HCT116 (cell line): Measurements from ENCODE around the gene AKAP11. TPM values are rescaled to one million over a fixed set of nuclear protein-coding genes. Genes with fewer than 3 reads are reported as not detected.

Experiments used
- ATAC-seq: fragments of 200-7000 bp; cut with Tn5 transposase; 2 replicates; pipeline ENCODE4 v1.9.1; 2020; ENCODE audit warnings: mild to moderate bottlenecking, moderate library complexity
- BruUV-seq: library from RNA; stranded (reverse); fragments of 400-500 nt; replicated peaks from 2 replicates; lab custom pipeline; 2021; lab: Mats Ljungman, UMichigan
- CTCF ChIA-PET: fragments of 300-600 bp; sonication (Branson Sonifier 250); formaldehyde crosslinking; loops from one replicate; lab custom pipeline; 2021; ENCODE audit warnings: antibody characterized with exemption; lab: Charles Lee
- POLR2A ChIA-PET: fragments of 300-600, 350-600 bp; sonication (Branson Sonifier 250); formaldehyde crosslinking; loops from one replicate; lab custom pipeline; 2021; ENCODE audit warnings: antibody characterized with exemption; lab: Charles Lee
- RAD21 ChIA-PET, 2 experiments: fragments of 300-600 bp; sonication (Branson Sonifier 250); formaldehyde crosslinking; loops; one replicate each; lab custom pipeline; 2023; ENCODE audit warnings: low total read pairs in 2 of 2; ENCODE audit not compliant: uncharacterized antibody in 2 of 2, unreplicated experiment in 2 of 2, low non-redundant PET in 1 of 2; lab: Charles Lee
- DNase-seq: peaks from one replicate; pipeline ENCODE4 v3.0.0-alpha.2; 2010; ENCODE audit warnings: low read depth, low spot score
- H2AFZ ChIP-seq: fragments of 200-600 bp; shearing (Covaris generic), sonication (generic); 2 replicates; pipeline ENCODE4 v1.6.1; 2017; ENCODE audit warnings: low read depth, mixed run types, mixed read lengths, antibody characterized with exemption, low read length; ENCODE audit not compliant: poor library complexity, severe bottlenecking
- H3K27ac ChIP-seq: 2 replicates; pipeline ENCODE4 v1.5.1; 2012; ENCODE audit warnings: low read depth, low read length
- H3K27me3 ChIP-seq: fragments of 200-600 bp; sonication (generic); 2 replicates; pipeline ENCODE4 v1.6.1; 2016; ENCODE audit warnings: mixed run types, low read length, mixed read lengths; ENCODE audit not compliant: insufficient read depth
- H3K36me3 ChIP-seq, 2 experiments: fragments of 200-500 bp in 1 of 2; fragments of 200-600 bp in 1 of 2; sonication (Bioruptor generic) in 1 of 2; sonication (generic) in 1 of 2; 2 replicates each; pipeline versions ENCODE4 v1.5.1 to v1.6.1; 2014 to 2016; ENCODE audit warnings: low read length in 2 of 2, inconsistent platforms in 1 of 2, mixed read lengths in 1 of 2, mixed run types in 1 of 2; ENCODE audit not compliant: insufficient read depth in 2 of 2, control insufficient read depth in 1 of 2
- H3K4me1 ChIP-seq, 2 experiments: fragments of 200-600 bp in 1 of 2; sonication (generic) in 1 of 2; 2 replicates each; pipeline versions ENCODE4 v1.5.1 to v1.6.1; 2012 to 2017; ENCODE audit warnings: low read length in 2 of 2, inconsistent platforms in 1 of 2, mild to moderate bottlenecking in 1 of 2, mixed read lengths in 1 of 2, mixed run types in 1 of 2, moderate library complexity in 1 of 2; ENCODE audit not compliant: insufficient read depth in 2 of 2, control insufficient read depth in 1 of 2
- H3K4me2 ChIP-seq: fragments of 200-600 bp; sonication (generic); 2 replicates; pipeline ENCODE4 v1.6.1; 2017; ENCODE audit warnings: mixed run types, low read length, mixed read lengths
- H3K4me3 ChIP-seq, 2 experiments: fragments of 200-600 bp in 1 of 2; sonication (generic) in 1 of 2; replicated peaks in 1 of 2; 2 replicates each; pipeline ENCODE4 v1.5.1; 2011 to 2016; ENCODE audit warnings: low read length in 2 of 2, control low read depth in 1 of 2, low read depth in 1 of 2, mild to moderate bottlenecking in 1 of 2, mixed read lengths in 1 of 2, mixed run types in 1 of 2
- H3K79me2 ChIP-seq: fragments of 200-600 bp; sonication (generic); 2 replicates; pipeline ENCODE4 v1.6.1; 2017; ENCODE audit warnings: mild to moderate bottlenecking, mixed run types, low read length, moderate library complexity, mixed read lengths; ENCODE audit not compliant: insufficient read depth
- H3K9ac ChIP-seq: fragments of 200-600 bp; sonication (generic); 2 replicates; pipeline ENCODE4 v1.6.1; 2016; ENCODE audit warnings: low read length, mixed read lengths
- H3K9me2 ChIP-seq: fragments of 200-600 bp; sonication (generic), shearing (Covaris generic); 2 replicates; pipeline ENCODE4 v1.6.1; 2017; ENCODE audit warnings: mixed run types, mild to moderate bottlenecking, moderate library complexity; ENCODE audit not compliant: insufficient read depth
- H3K9me3 ChIP-seq, 2 experiments: fragments of 200-500 bp in 1 of 2; fragments of 200-600 bp in 1 of 2; sonication (Bioruptor generic) in 1 of 2; sonication (generic) in 1 of 2; 2 replicates each; pipeline ENCODE4 v1.6.1; 2014 to 2017; ENCODE audit warnings: low read length in 2 of 2, mixed read lengths in 2 of 2, inconsistent platforms in 1 of 2, low read depth in 1 of 2, mild to moderate bottlenecking in 1 of 2, mixed run types in 1 of 2, moderate library complexity in 1 of 2; ENCODE audit not compliant: control insufficient read depth in 1 of 2, insufficient read depth in 1 of 2
- H4K20me1 ChIP-seq: fragments of 200-600 bp; sonication (generic), shearing (Covaris generic); 2 replicates; pipeline ENCODE4 v1.6.1; 2017; ENCODE audit warnings: mixed run types, mild to moderate bottlenecking, moderate library complexity; ENCODE audit not compliant: insufficient read depth
- ATF3 ChIP-seq: IDR thresholded peaks from 2 replicates; pipeline ENCODE4 v1.6.1; 2012
- EZH2phosphoT487 ChIP-seq: fragments of 200-600 bp; IDR thresholded peaks from 2 replicates; pipeline ENCODE4 v1.6.1; 2018; ENCODE audit warnings: antibody characterized with exemption, borderline replicate concordance
- JUND ChIP-seq: IDR thresholded peaks from 2 replicates; pipeline ENCODE4 v1.6.1; 2012
- SP1 ChIP-seq: IDR thresholded peaks from 2 replicates; pipeline ENCODE4 v1.6.1; 2012; ENCODE audit warnings: low read depth
- YY1 ChIP-seq: IDR thresholded peaks from 2 replicates; pipeline ENCODE4 v1.6.1; 2011; ENCODE audit warnings: low read length, low read depth, moderate library complexity, mild to moderate bottlenecking; ENCODE audit not compliant: insufficient replicate concordance; ENCODE audit errors: extremely low read depth
- ZBTB33 ChIP-seq: IDR thresholded peaks from 2 replicates; pipeline ENCODE4 v1.6.1; 2011; ENCODE audit warnings: mild to moderate bottlenecking, low read length, moderate library complexity; ENCODE audit not compliant: insufficient replicate concordance; ENCODE audit errors: extremely low read depth
- ZNF274 ChIP-seq: fragments of 200-500 bp; sonication (Bioruptor generic); IDR thresholded peaks from 2 replicates; pipeline ENCODE4 v1.6.1; 2014; ENCODE audit warnings: mild to moderate bottlenecking, low read depth, low read length, inconsistent platforms
- intact Hi-C: fragments of 100-400 bp; cut with micrococcal nuclease; formaldehyde crosslinking; loops from 2 replicates; pipeline ENCODE4 v1.10.0; 2022
- total RNA-seq: library from RNA; stranded (reverse); gene quantifications from one replicate; pipeline ENCODE4 v1.2.1, GENCODE V29; 2021; ENCODE audit not compliant: unreplicated experiment

AKAP11 gene
- total RNA-seq, 1 experiment from 2014 or later, result 21.7 TPM

- no peak overlapping the region for H3K4me2 ChIP-seq
- no peak overlapping the region for H3K9ac ChIP-seq
- no peak overlapping the region for H3K4me3 ChIP-seq
- H3K79me2 ChIP-seq, result no peaks in the 10 kb centered on the region
- H3K4me1 ChIP-seq, result no peaks in the 10 kb centered on the region
- no peak overlapping the region for H2AFZ ChIP-seq
- H3K9me2 ChIP-seq, result no peaks in the 10 kb centered on the region
- ChIA-PET RAD21 (no interaction called here), POLR2A (no interaction called here)
- no peak for ATAC-seq
- intact Hi-C loops, result no loop called here
- H3K9me3 ChIP-seq, result no peaks in the 10 kb centered on the region
- H3K36me3 ChIP-seq, result no peaks in the 10 kb centered on the region
- H3K27ac ChIP-seq, result no peak overlapping the region
- no peak for TF ChIP-seq YY1
- TF ChIP-seq, all 23 proteins: peak for 0
- CTCF ChIA-PET, result no interaction called here
- BruUV-seq, result no TSS peak
- Histone ChIP-seq H4K20me1 (no peaks in the 10 kb centered on the region), H3K27me3 (no peaks in the 10 kb centered on the region)
- DNase-seq, result no peak
Observed at GRCh38 chr13:42361701-42362100, 89.7 kb downstream of the AKAP11 start.

GRCh38 chr13:42363941-42364612 is 92.1 kb downstream of the AKAP11 start:
- Histone ChIP-seq H3K27me3 (no peaks in the 10 kb centered on the region), H3K27ac (no peak overlapping the region), H3K4me2 (no peak overlapping the region), H3K9me2 (no peaks in the 10 kb centered on the region), H3K9me3 (no peaks in the 10 kb centered on the region), H4K20me1 (no peaks in the 10 kb centered on the region), H3K4me1 (no peaks in the 10 kb centered on the region), H3K4me3 (no peak overlapping the region), H3K36me3 (no peaks in the 10 kb centered on the region), H3K79me2 (no peaks in the 10 kb centered on the region)
- POLR2A ChIA-PET, result no interaction called here
- ATAC-seq (peak; percentile 44), DNase-seq (no peak)
- no TSS peak for BruUV-seq
- no peak for TF ChIP-seq EZH2phosphoT487
- no peak for TF ChIP-seq ZBTB33
- TF ChIP-seq JUND, result no peak
- TF ChIP-seq SP1, result no peak
- no peak for TF ChIP-seq ATF3
- TF ChIP-seq ZNF274, result no peak
- TF ChIP-seq, all 23 proteins: peak for 0
- RAD21 ChIA-PET, result no interaction called here
- intact Hi-C loops, result no loop called here
- Histone ChIP-seq H3K9ac (no peak overlapping the region), H2AFZ (no peak overlapping the region)
- CTCF ChIA-PET, result interaction anchor here (1.1 kb wide), 1 partner anchor 114 kb away, joined by 4 read pairs; no protein-coding TSS in a partner anchor
